HG03354 (cell line): ENCODE data around the gene PLRG1.

Experiments used
- ATAC-seq: cut with Tn5 transposase; IDR thresholded peaks from one replicate; pipeline ENCODE4 v1.9.1; 2021; ENCODE audit warnings: mild to moderate bottlenecking; ENCODE audit not compliant: unreplicated experiment, poor library complexity, severe bottlenecking

PLRG1 gene

DNA sequence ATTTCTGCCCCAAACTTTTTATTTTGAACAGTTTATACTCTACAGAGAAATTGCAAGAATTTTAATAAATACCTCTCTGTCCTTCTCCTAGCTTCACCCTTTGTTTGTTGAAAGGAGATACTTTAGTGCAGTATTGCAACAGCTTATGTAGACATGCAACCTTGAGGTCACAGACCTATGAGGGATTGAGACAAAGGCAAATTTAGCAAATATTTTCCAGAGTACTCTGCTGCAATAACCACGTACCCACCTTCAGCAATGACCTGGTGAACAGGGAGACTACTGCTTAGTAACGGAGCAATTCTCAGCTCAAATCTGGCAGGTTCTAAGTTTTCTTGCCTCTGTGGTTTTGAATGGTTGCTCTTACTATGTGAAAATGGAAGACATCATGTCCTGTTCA is 27.1 kb upstream of the PLRG1 start:
- ATAC-seq: no peak

DNA sequence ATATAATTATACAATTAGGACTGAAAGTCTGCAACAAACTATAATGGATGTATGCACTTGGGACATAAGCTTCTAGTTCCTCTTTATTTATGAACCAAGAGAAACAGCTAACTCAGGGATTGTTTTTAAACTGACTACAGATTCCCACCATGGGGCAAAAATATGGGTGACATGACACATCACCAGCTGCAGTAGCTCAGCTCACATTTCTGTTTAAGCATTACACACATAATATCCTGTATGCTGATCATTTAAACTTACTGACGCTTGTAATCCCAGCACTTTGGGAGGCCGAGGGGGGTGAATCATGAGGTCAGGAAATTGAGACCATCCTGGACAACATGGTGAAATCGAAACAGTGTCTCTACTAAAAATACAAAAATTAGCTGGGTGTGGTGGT is 24.1 kb upstream of the PLRG1 start:
- ATAC-seq: no peak

DNA sequence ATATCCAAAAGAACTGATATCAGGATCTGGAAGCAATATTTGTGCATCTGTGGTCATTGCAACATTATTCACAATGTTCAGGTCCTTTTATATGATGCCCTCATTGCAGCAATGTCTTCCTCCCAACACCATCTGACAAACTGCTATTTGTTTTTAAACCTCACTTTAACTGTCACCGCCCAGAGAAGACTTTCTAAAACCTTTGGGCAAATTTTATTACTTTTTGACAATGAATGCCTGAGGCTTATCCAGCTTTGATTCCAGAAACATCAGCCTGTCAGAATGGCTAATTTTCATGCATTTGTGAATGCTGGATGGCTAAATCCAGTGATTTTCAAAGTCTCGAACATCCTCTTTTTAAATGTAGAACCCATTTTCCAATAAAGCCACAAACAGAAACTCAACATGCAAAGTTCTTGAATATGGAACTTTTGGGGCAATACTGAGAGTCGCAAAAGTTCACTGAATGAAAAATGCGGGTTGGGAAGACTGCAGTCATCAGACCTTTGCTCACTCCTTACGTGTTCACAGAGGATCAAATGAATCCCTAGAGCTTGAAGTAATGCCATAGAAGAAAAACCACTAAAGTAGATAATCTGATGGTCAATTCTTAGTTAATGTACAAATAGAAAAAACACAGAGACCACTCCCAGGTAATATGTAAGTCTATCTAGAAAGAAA is 23.1 kb upstream of the PLRG1 start:
- ATAC-seq: no peak

DNA sequence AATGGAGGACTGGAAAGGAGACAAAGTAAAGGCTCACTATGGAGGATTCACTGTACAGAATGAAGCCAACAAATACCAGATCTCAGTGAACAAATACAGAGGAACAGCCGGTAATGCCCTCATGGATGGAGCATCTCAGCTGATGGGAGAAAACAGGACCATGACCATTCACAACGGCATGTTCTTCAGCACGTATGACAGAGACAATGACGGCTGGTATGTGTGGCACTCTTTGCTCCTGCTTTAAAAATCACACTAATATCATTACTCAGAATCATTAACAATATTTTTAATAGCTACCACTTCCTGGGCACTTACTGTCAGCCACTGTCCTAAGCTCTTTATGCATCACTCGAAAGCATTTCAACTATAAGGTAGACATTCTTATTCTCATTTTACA is 19.4 kb upstream of the PLRG1 start:
- no peak for ATAC-seq

DNA sequence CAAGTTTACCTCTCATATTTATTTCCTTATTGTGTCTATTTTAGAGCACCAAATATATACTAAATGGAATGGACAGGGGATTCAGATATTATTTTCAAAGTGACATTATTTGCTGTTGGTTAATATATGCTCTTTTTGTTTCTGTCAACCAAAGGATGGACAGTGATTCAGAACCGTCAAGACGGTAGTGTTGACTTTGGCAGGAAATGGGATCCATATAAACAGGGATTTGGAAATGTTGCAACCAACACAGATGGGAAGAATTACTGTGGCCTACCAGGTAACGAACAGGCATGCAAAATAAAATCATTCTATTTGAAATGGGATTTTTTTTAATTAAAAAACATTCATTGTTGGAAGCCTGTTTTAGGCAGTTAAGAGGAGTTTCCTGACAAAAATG is 18.8 kb upstream of the PLRG1 start:
- no peak for ATAC-seq

DNA sequence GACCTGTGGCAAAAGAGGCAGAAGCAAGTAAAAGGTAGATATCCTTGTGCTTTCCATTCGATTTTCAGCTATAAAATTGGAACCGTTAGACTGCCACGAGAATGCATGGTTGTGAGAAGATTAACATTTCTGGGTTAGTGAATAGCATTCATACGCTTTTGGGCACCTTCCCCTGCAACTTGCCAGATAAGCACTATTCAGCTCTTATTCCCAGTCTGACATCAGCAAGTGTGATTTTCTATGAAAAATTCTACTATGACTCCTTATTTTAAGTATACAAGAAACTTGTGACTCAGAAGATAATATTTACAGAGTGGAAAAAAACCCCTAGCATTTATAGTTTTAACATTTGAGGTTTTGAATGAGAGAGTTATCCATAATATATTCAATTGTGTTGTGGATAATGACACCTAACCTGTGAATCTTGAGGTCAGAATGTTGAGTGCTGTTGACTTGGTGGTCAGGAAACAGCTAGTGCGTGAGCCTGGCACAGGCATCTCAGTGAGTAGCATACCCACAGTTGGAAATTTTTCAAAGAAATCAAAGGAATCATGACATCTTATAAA is 16.5 kb upstream of the PLRG1 start:
- ATAC-seq: no peak

DNA sequence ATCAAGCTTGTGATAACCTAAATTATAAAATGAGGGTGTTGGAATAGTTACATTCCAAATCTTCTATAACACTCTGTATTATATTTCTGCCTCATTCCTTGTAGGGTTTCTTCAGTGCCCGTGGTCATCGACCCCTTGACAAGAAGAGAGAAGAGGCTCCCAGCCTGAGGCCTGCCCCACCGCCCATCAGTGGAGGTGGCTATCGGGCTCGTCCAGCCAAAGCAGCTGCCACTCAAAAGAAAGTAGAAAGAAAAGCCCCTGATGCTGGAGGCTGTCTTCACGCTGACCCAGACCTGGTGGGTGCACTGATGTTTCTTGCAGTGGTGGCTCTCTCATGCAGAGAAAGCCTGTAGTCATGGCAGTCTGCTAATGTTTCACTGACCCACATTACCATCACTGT is 15.5 kb upstream of the PLRG1 start:
- ATAC-seq: no peak

DNA sequence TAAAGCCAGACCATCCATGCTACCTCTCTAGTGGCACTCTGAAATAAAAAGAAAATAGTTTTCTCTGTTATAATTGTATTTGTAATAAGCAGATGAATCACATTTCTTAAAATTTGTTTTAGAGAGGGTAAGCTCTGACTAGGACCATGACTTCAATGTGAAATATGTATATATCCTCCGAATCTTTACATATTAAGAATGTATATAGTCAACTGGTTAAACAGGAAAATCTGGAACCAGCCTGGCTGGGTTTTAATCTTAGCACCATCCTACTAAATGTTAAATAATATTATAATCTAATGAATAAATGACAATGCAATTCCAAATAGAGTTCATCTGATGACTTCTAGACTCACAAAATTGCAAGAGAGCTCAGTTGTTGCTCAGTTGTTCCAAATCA is 14.1 kb upstream of the PLRG1 start:
- no peak for ATAC-seq

DNA sequence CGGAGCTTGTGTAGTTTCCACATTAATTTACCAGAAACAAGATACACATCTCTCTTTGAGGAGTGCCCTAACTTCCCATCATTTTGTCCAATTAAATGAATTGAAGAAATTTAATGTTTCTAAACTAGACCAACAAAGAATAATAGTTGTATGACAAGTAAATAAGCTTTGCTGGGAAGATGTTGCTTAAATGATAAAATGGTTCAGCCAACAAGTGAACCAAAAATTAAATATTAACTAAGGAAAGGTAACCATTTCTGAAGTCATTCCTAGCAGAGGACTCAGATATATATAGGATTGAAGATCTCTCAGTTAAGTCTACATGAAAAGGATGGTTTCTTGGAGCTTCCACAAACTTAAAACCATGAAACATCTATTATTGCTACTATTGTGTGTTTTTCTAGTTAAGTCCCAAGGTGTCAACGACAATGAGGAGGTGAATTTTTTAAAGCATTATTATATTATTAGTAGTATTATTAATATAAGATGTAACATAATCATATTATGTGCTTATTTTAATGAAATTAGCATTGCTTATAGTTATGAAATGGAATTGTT is 12.6 kb upstream of the PLRG1 start, which contains the start of gene FGB:
Gene FGB, plus strand, starts transcription at position 315 of the 558 bp plus-strand sequence. Its CDS starts 8 bp downstream, at position 323.
- no peak for ATAC-seq

DNA sequence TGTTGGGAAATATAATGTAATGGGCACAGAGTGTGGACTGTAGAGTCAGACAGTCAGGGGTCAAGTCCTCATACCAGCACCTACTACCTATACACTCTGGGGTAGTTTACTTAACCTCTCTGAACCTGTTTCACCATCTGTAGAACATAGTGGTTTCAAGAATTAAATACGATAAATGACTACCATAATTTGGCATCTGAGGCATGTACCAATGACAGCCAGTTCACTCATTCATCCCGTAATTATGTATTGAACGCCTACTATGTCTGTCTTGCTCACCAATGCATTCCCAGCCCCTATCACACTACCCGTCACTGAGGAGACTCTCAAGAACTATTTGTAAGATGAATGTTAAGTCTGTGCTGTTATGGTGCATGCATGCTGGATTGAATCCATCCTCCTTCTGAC is 10.6 kb upstream of the PLRG1 start:
- ATAC-seq: no peak

DNA sequence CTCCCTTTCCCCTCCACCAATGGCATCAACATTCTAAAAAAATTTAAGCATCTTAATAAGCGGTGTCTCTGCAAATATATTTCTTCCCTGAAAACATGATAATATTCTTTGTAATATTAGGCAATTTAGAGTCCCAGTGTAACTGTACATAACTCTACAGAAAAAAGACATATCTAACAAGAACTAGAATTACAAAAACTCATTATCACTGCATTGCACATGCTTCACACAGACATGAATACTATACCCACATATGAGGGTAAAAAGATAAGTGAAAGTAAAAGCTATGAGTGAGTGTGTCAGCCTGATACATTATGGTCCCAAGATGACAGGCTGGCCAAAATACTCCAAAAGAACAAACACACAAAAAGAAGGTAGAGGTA is 10.2 kb upstream of the PLRG1 start:
- ATAC-seq: no peak

DNA sequence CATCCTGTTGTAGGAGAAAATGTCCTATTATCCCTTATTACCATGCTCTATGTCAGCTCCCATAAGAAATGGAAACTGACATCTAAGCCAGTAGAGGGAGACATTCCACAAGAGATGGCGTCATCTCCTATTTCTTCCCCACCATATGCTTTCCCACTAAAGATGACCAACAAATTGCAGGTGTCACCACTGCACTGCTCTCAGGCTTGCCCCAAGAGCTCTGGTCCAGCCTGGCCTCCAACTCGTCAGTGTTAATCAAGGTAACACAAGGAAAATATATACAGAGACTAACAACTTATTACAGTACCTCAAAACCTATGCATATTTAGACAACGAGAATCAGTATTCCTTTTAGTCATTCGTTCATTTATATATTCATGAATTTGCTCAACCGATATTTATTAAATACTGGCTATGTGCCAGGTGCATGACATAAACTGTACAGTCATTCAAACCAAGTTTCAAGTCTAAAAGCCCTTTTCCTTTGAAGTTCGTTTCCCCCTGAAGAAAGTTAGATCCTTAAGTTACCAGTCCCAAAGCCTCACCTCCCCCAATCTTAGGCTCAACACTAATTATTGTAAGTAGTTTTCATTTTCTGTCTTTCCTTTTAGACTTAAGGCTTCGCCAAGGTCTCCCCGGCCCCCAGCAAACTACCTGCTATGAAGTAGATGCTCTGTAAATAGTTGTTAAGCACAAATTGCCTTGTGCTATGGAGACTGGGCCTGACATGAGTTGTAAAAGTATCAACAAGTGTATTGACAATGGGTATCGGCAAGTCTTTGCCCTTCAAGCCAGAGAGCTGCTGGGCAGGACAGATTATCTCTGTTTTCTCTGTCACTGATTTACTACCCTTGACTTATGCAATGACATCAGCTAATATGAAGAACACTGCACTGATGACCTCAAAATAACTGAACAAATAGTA is 9.6 kb upstream of the PLRG1 start:
- ATAC-seq: peak; percentile 79

DNA sequence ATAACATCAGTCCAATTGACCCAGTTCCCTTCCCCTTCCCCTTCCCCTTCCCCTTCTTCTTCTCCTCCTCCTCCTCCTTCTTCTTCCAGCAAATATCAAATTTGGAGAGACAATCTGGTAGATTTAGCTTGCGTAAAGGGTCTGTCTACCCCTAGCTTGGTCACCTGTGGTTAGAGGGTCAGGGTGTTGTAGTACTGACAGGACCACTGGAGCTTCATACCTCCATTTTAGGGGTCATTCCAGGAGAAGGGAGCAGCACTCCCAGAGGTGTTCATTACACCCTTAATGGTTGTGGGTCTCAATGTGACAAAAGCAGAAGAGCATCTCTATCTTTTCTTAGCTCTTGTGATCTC is 8.9 kb upstream of the PLRG1 start:
- ATAC-seq: peak; percentile 28

DNA sequence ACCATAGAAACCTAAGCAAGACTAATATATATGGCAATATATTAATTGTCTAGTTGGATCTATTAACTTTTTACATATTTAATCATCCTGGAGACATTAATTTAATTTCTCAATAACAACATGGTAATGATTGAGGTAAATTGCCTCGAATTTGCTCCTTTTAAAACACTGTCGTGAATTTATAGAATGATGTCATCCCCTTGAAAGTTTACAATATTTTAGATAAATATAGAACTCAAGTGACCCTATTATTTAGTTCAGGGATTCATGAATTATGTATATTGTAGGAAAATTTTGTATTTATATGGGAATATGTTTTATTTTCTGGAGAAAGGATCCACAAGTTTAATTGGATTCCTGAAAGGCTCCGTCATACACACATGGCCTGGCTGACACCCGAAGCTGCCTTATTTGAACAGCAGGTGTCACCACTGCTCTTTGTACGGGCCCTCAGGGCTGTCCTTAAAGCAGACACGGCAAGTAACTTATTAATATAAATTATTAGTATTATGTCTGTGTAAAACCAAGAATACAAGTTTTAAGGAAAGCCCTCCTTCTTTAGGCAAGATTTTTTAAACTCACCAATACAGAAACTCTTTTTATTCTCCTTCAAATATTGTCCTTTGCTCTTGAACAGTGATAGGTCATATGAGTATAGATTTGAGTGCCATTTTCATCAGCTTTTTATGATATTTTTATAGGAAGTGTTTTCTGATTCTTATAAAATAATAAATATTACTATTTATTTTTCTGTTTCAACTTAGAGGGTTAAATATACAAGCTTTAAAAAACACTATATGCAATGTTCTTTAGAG is 1.9 kb upstream of the PLRG1 start:
- ATAC-seq: peak; percentile 55

DNA sequence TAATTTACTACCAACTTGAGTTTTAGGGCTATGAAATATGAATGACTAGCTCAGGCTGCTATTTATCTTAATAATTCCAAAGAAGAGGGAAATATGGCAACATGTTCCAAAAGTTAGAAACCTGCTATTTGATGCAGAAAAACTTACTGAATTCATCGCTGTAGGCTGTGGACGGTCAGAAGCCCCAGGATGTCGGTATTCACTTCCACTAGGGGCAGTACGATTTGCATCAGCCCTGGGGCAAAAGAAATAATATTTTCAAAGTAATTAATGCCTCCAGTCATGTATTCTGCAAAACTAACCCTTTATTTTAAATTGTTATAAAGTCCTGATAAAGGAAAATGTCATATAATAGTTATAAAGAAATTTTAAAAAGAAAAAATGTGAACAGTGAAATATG is 4.5 kb downstream of the PLRG1 start:
- no peak for ATAC-seq

DNA sequence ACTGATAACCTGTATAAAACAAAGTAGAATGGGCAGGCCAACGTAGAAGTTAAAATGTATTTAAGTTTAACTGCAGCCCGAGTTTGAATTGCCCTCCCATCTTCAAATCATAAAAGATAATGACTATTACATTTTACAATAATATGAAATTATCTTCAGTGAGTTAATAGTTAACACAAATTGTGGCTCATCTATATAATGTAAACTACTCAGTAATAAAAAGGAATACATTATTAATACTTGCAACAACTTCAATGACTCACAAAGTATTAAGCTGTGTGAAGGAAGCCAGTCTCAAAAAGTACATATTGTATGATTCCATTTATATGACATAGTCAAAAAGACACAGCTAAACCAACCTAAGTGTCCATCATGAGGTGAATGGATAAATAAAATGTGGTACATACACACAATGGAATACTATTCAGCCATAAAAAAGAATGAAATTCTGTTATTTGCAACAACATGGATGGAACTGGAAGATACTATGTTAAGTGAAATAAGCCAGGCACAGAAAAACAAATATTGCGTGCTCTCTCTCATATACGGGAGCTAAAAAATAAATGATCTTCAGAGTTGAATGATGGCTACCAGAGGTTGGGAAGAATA is 7.8 kb downstream of the PLRG1 start:
- no peak for ATAC-seq

DNA sequence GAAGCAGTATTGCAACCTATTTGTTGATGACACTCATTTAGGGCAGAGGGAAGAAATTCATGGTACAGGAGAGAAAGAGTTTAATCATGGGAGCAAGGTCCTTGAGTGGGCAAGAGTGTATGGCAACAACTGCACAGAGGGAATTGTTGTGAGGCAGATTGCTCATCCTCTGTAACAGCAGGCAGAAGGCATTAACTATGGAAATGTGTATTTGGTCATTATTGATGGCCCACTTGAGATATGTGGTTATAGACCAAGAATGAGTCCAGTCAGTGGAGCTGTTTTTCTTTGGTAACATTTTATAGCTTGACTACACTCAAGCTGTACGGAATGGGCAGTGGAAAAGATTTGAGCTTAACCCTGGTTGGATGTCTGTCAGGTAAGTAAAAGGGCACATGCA is 15.9 kb downstream of the PLRG1 start:
- no peak for ATAC-seq

DNA sequence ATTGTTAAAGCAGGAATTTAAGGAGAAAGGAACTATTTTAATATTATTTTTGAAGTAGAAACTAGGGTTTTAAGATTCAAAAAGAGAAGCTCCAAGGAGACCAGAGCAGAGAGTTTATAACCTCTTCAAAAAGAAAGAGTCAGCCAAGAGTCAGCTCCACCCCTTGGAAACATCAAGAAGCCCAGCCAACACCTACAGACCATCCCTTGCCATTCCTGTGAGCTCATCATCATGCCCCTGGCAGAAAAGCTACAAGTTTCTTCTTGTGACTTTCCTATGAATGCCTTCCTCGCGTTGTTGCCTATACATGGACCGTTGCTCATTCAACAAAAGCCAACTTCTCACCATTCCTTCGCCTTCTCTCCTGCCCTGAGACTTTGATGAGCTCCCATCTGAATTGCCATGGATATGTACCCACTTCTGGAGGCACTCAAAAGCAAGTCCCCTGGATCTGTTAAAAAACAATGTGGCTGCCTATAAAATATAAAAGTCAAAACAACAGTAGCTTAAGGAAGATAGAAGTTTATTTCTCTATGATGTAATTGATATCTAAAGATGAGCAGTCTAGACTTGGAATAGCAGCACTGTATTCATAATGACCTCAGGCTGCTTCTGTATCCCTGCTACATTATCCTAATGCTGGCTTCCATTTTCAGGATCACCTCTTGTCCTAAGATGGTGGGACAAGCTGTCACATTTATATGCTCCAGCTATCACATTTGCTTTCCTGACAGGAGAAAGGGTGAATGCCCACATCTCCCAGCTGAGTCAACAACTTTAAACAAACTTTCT is 20.3 kb downstream of the PLRG1 start:
- no peak for ATAC-seq

DNA sequence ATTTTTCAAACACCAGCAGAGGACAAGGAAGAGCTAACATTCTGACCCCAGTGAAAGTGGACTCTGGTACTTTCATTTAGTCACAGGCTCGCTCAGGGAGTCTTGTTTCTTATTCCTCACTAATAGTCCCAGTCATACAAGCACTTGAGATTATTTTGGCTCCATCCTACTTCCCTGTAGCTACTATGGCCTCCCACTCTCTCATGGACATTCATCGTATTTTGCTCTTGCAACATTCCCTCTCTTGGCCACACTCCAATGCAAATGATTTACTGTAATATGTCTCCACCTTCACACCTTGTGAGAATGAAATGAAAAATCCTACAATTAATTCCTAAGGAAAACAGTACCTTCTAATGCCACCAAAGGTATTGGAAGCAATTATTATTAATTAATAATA is 21.3 kb downstream of the PLRG1 start:
- ATAC-seq: no peak
